ENCODE data around the gene AGTR1.

GRCh38 chr3:148748283-148748682 lies 50.6 kb downstream of the AGTR1 start:
- TF ChIP-seq CTCF (IDR thresholded peaks at IDR 0.05; ENCODE audit: low read depth, low read length, missing input control) (no peak), EGR1 (IDR thresholded peaks at IDR 0.05; ENCODE audit: low read depth in 2 of 2) (no peak), REST (IDR thresholded peaks at IDR 0.05) (no peak), GABPA (IDR thresholded peaks at IDR 0.05 in 1 of 2, conservative IDR thresholded peaks at IDR 0.05 in 1 of 2) (no peak), RAD21 (IDR thresholded peaks at IDR 0.05) (no peak), YY1 (IDR thresholded peaks at IDR 0.05) (no peak), TAF1 (conservative IDR thresholded peaks at IDR 0.05) (no peak), JUND (IDR thresholded peaks at IDR 0.05) (no peak)
- TF ChIP-seq, protein P1, sequence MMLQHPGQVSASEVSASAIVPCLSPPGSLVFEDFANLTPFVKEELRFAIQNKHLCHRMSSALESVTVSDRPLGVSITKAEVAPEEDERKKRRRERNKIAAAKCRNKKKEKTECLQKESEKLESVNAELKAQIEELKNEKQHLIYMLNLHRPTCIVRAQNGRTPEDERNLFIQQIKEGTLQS (IDR thresholded peaks at IDR 0.05): no peak
